Esophagus squamous epithelium (tissue), 5 donors: ENCODE results near the gene NR1D2. TPM values are rescaled to one million over a fixed set of nuclear protein-coding genes. Genes with fewer than 3 reads are reported as not detected.
"Not testable (repeated sequence)": the region's sequence is repeated elsewhere in the genome, so short reads cannot be mapped to it uniquely, and the experiment has no call there.

ENCODE experiments used
- DNase-seq: peaks from one replicate; lab custom pipeline; 2025; lab: John Stamatoyannopoulos, UW
- H3K27ac ChIP-seq, 4 donors: fragments of 200-600 bp; sonication (generic); one replicate each; pipeline ENCODE4 v1.5.1; 2016 to 2019; ENCODE audit warnings: mild to moderate bottlenecking in 1 of 4
- H3K27me3 ChIP-seq, 4 donors: fragments of 200-600 bp; sonication (generic); 1 replicate in 3 of 4; 2 replicates in 1 of 4; pipeline versions ENCODE4 v1.5.1 to v1.6.0; 2017 to 2021; ENCODE audit warnings: antibody characterized with exemption in 1 of 4
- H3K36me3 ChIP-seq, 3 donors: fragments of 200-600 bp; sonication (generic); one replicate each; pipeline ENCODE4 v1.5.1; 2016 to 2019
- H3K4me1 ChIP-seq, 3 donors: fragments of 200-600 bp; sonication (generic); one replicate each; pipeline ENCODE4 v1.5.1; 2017 to 2019
- H3K4me3 ChIP-seq, 4 donors: fragments of 200-600 bp; sonication (generic); 1 replicate in 3 of 4; 2 replicates in 1 of 4; pipeline ENCODE4 v1.5.1; 2016 to 2019; ENCODE audit warnings: mild to moderate bottlenecking in 2 of 4, moderate library complexity in 1 of 4
- H3K9me3 ChIP-seq, 3 donors: fragments of 200-600 bp; sonication (generic); one replicate each; pipeline ENCODE4 v1.5.1; 2016 to 2019
- POLR2A ChIP-seq, 4 donors: fragments of 450-650 bp; IDR thresholded peaks; one replicate each; pipeline ENCODE4 v1.6.1; 2017; ENCODE audit warnings: antibody characterized with exemption in 4 of 4, mild to moderate bottlenecking in 4 of 4, moderate library complexity in 3 of 4
- WGBS, 2 donors: methylation state at CpG; one replicate each; pipeline ENCODE4 v1.1.5; 2018; 5-methylcytosine and 5-hydroxymethylcytosine counted together
- intact Hi-C: fragments of 100-400 bp; cut with DNase I; formaldehyde crosslinking; loops from one replicate; pipeline ENCODE4 v1.15.0; 2022
- total RNA-seq, 4 donors: library from RNA; depleted of rRNA; stranded (reverse); fragments of >200 nt; gene quantifications; one replicate each; pipeline ENCODE4 v1.1.0, GENCODE V29; 2016
- TF ChIP-seq, protein P1 (sequence below), 6 experiments: fragments of 450-650 bp in 4 of 6; fragments of 200-600 bp in 2 of 6; sonication (generic) in 2 of 6; IDR thresholded peaks; one replicate each; pipeline ENCODE4 v1.5.1; 2016 to 2019; ENCODE audit warnings: antibody characterized with exemption in 6 of 6, mild to moderate bottlenecking in 4 of 6, moderate library complexity in 4 of 6
- donor health status: DM: yes; HTN: yes; CAD: no.

Gene NR1D2
- total RNA-seq, 4 donors from 2014 or later: 10.8 to 34.0 (median 11.6) TPM

DNA sequence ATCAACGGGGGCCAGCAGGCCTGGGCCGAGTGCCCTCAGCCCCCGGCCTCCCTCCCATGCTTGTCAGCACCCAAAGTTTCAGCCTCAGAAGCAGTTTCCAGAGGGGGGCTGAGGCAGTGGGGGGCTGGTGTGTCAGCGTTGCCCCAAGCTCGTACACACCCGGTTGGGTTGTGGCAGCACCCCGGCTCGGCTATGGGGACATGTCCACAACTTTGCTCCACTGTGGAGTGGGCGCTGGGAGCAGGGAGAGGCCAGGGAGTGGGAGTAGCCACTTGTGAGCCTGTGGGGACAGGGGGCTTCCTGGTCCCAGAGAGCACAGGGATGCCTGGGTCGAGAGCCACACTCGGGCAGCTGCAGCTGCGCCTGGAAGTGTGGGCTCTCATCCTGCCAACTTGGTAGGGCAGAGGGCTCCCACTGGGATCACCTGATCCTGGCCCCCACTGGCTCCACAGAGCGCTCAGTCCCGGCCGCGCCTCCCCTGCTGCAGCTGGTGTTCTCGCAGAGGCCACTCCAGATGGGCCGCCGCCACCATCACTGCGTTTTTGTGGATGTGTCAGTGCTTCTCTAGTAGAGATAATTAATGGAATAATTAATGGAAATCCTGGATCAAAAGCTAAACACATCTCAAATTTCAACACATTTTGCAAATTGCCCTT is 75.1 kb downstream of the NR1D2 start:
- Histone ChIP-seq H3K27ac (peak overlapping the region; percentile 43 to 81 (median 62)), H3K4me1 (peaks cover 0 to 46% (median 10%) of the 10 kb centered on the region in 3 donors), H3K9me3 (no peaks in the 10 kb centered on the region), H3K4me3 (no peak overlapping the region), H3K36me3 (no peaks in the 10 kb centered on the region), H3K27me3 (no peaks in the 10 kb centered on the region)
- no peak for TF ChIP-seq POLR2A (IDR thresholded peaks at IDR 0.05)
- TF ChIP-seq, protein P1, sequence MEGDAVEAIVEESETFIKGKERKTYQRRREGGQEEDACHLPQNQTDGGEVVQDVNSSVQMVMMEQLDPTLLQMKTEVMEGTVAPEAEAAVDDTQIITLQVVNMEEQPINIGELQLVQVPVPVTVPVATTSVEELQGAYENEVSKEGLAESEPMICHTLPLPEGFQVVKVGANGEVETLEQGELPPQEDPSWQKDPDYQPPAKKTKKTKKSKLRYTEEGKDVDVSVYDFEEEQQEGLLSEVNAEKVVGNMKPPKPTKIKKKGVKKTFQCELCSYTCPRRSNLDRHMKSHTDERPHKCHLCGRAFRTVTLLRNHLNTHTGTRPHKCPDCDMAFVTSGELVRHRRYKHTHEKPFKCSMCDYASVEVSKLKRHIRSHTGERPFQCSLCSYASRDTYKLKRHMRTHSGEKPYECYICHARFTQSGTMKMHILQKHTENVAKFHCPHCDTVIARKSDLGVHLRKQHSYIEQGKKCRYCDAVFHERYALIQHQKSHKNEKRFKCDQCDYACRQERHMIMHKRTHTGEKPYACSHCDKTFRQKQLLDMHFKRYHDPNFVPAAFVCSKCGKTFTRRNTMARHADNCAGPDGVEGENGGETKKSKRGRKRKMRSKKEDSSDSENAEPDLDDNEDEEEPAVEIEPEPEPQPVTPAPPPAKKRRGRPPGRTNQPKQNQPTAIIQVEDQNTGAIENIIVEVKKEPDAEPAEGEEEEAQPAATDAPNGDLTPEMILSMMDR (IDR thresholded peaks at IDR 0.05): no peak
- DNase-seq: no peak
- intact Hi-C loops: no loop called here
- 83 to 96% methylated on average over 1 to 9 of the region's 20 CpGs for WGBS, 2 donors

DNA sequence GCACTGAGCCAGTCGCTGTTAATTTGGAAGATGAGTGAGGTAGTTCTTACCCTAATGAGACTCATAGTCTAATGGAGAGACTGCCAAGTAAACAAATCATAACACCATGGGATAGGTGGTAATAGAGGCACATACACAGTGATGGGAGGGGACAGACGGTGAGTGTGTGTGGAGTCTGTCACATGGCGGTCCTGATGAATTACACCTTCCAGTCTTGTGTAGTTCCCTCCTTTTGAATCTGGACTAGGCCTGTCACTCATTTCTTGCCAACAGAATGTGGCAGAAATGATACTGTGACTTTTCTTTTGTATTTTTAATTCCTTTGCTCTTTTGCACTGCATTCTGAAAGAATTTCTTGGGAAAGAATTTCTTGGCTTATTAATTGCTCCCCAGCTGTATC is 78.1 kb downstream of the NR1D2 start:
- WGBS, 2 donors: 73 to 87% methylated on average over 3 of the region's 3 CpGs
- no peaks in the 10 kb centered on the region for H3K36me3 ChIP-seq
- H3K27ac ChIP-seq: no peak overlapping the region
- TF ChIP-seq POLR2A (IDR thresholded peaks at IDR 0.05): no peak
- TF ChIP-seq, protein P1 (IDR thresholded peaks at IDR 0.05): no peak
- no peaks in the 10 kb centered on the region for H3K27me3 ChIP-seq
- peaks cover 0 to 27% (median 2%) of the 10 kb centered on the region in 3 donors for H3K4me1 ChIP-seq
- no peaks in the 10 kb centered on the region for H3K9me3 ChIP-seq
- no peak overlapping the region for H3K4me3 ChIP-seq
- intact Hi-C loops: no loop called here
- no peak for DNase-seq

DNA sequence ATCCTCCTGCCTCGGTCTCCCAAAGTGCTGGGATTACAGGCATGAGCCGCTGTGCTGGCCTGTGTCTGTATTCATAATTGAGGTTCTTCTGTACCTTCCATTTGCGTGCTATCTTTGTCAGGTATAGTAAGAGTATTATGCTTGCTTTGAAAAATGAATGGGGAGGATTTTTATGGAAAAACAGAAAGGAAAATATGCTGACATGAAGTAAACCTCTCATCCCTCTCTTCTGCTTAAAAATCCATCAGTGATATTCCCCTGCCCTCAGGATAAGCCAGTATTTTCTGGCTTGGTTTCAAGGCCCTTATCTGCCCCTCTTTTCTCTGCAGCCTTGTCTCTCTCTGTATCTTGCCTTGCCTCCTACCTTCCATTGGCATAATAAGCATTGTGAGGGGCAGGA is 80.7 kb downstream of the NR1D2 start:
- no peak for TF ChIP-seq POLR2A (IDR thresholded peaks at IDR 0.05)
- TF ChIP-seq, protein P1 (IDR thresholded peaks at IDR 0.05): no peak
- peaks cover 0 to 5% (median 0%) of the 10 kb centered on the region in 3 donors for H3K4me1 ChIP-seq
- DNase-seq: no peak
- intact Hi-C loops: no loop called here
- no peaks in the 10 kb centered on the region for H3K36me3 ChIP-seq
- H3K9me3 ChIP-seq: peaks cover 0 to under 1% (median 0%) of the 10 kb centered on the region in 3 donors
- WGBS, 2 donors: 89 to 92% methylated on average over 3 of the region's 3 CpGs
- no peak overlapping the region for H3K4me3 ChIP-seq
- no peak overlapping the region for H3K27ac ChIP-seq
- no peaks in the 10 kb centered on the region for H3K27me3 ChIP-seq

DNA sequence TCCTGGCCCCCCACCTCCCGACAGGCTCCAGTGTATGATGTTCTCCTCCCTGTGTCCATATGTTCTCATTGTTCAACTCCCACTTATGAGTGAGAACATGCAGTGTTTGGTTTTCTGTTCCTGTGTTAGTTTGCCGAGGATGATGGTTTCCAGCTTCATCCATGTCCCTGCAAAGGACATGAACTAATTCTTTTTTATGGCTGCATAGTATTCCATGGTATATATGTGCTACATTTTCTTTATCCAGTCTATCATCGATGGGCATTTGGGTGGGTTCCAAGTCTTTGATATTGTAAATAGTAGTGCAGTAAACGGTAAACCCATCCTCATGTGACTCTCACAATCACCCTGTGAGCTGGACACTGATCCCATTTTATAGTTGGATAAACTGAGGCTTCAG is 81.6 kb downstream of the NR1D2 start:
- H3K36me3 ChIP-seq, H3K4me3 ChIP-seq, intact Hi-C loops, H3K27me3 ChIP-seq, H3K9me3 ChIP-seq, H3K27ac ChIP-seq, DNase-seq, H3K4me1 ChIP-seq: not testable (repeated sequence)
- WGBS, 2 donors: 91 to 95% methylated on average over 4 of the region's 4 CpGs

DNA sequence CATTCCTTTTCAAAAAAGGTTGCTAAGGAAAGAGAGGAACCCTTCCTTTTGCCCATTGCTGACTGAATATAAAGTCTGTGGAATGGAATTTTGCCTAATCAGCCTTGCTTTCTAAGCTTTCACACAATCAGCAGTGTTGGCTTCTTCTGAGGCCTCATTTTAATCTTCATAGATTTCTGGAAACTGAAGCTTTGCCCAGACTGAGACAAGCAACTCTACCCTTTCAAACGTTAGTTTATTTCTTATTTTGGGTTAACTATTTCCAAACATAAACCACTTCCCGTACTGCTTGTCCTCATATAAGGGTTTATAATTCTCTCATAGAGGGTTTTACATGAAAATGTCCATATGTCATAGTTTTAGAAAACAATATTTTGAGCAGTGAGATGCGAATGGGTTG is 82.9 kb downstream of the NR1D2 start:
- 44 to 65% methylated on average over 3 of the region's 3 CpGs for WGBS, 2 donors
- H3K36me3 ChIP-seq: no peaks in the 10 kb centered on the region
- DNase-seq: no peak
- no peak overlapping the region for H3K27ac ChIP-seq
- TF ChIP-seq, protein P1 (IDR thresholded peaks at IDR 0.05): no peak
- no peak for TF ChIP-seq POLR2A (IDR thresholded peaks at IDR 0.05)
- H3K4me3 ChIP-seq: no peak overlapping the region
- peaks cover 0 to 4% (median 0%) of the 10 kb centered on the region in 3 donors for H3K9me3 ChIP-seq
- H3K27me3 ChIP-seq: no peaks in the 10 kb centered on the region
- peaks cover 0 to 5% (median 0%) of the 10 kb centered on the region in 3 donors for H3K4me1 ChIP-seq
- intact Hi-C loops: no loop called here

Other genes with a start within 250 kb of the NR1D2 start
- gene UBE2E1, start 139.3 kb upstream of the NR1D2 start, total RNA-seq: 100 to 1,000 TPM in 2 of 4 donors, 10 to 100 TPM in 2; 83.9 to 115 (median 104) TPM
- gene NKIRAS1, start 28.3 kb upstream of the NR1D2 start, total RNA-seq: 10 to 100 TPM in 1 of 4 donors, 1 to 10 TPM in 3; 5.9 to 11.1 (median 8.4) TPM
- 1,000 to 10,000 TPM; 1,560 to 3,130 (median 2,166) TPM for gene RPL15, start 28.2 kb upstream of the NR1D2 start, total RNA-seq